HEK293T (cell line): ENCODE data around the gene VPS16.

Experiments
- ARNT ChIP-seq: fragments of 450-650 bp; IDR thresholded peaks from 2 replicates; pipeline ENCODE4 v1.6.1; 2017; ENCODE audit warnings: mild to moderate bottlenecking
- BHLHE40 ChIP-seq: fragments of 450-650 bp; IDR thresholded peaks from 2 replicates; pipeline ENCODE4 v1.6.1; 2016; ENCODE audit warnings: mild to moderate bottlenecking, moderate library complexity, borderline replicate concordance
- FOXK2 ChIP-seq: fragments of 450-650 bp; IDR thresholded peaks from 2 replicates; pipeline ENCODE4 v1.6.1; 2016; ENCODE audit warnings: mild to moderate bottlenecking
- FOXM1 ChIP-seq: fragments of 450-650 bp; IDR thresholded peaks from 2 replicates; pipeline ENCODE4 v1.6.1; 2017; ENCODE audit warnings: mild to moderate bottlenecking, borderline replicate concordance
- SP1 ChIP-seq: fragments of 450-650 bp; IDR thresholded peaks from 2 replicates; pipeline ENCODE4 v1.6.1; 2017
- SUZ12 ChIP-seq: fragments of 450-650 bp; IDR thresholded peaks from 2 replicates; pipeline ENCODE4 v1.6.1; 2016; ENCODE audit warnings: mild to moderate bottlenecking

- TF ChIP-seq SUZ12 (no peak), ARNT (no peak), SP1 (no peak), BHLHE40 (no peak), FOXK2 (no peak), FOXM1 (no peak)
Measured at GRCh38 chr20:2812189-2812588, 28.4 kb upstream of the VPS16 start.
